HCT116 (cell line): ENCODE data around the gene H6PD. TPM values are rescaled to one million over a fixed set of nuclear protein-coding genes. Genes with fewer than 3 reads are reported as not detected.

Experiments
- ATAC-seq: fragments of 200-7000 bp; cut with Tn5 transposase; 2 replicates; pipeline ENCODE4 v1.9.1; 2020; ENCODE audit warnings: mild to moderate bottlenecking, moderate library complexity
- BruUV-seq: library from RNA; stranded (reverse); fragments of 400-500 nt; replicated peaks from 2 replicates; lab custom pipeline; 2021; lab: Mats Ljungman, UMichigan
- CTCF ChIA-PET: fragments of 300-600 bp; sonication (Branson Sonifier 250); formaldehyde crosslinking; loops from one replicate; lab custom pipeline; 2021; ENCODE audit warnings: antibody characterized with exemption; lab: Charles Lee
- POLR2A ChIA-PET: fragments of 300-600, 350-600 bp; sonication (Branson Sonifier 250); formaldehyde crosslinking; loops from one replicate; lab custom pipeline; 2021; ENCODE audit warnings: antibody characterized with exemption; lab: Charles Lee
- RAD21 ChIA-PET, 2 experiments: fragments of 300-600 bp; sonication (Branson Sonifier 250); formaldehyde crosslinking; loops; one replicate each; lab custom pipeline; 2023; ENCODE audit warnings: low total read pairs in 2 of 2; ENCODE audit not compliant: uncharacterized antibody in 2 of 2, unreplicated experiment in 2 of 2, low non-redundant PET in 1 of 2; lab: Charles Lee
- DNase-seq: peaks from one replicate; pipeline ENCODE4 v3.0.0-alpha.2; 2010; ENCODE audit warnings: low read depth, low spot score
- H2AFZ ChIP-seq: fragments of 200-600 bp; shearing (Covaris generic), sonication (generic); 2 replicates; pipeline ENCODE4 v1.6.1; 2017; ENCODE audit warnings: low read depth, mixed run types, mixed read lengths, antibody characterized with exemption, low read length; ENCODE audit not compliant: poor library complexity, severe bottlenecking
- H3K27ac ChIP-seq: 2 replicates; pipeline ENCODE4 v1.5.1; 2012; ENCODE audit warnings: low read depth, low read length
- H3K27me3 ChIP-seq: fragments of 200-600 bp; sonication (generic); 2 replicates; pipeline ENCODE4 v1.6.1; 2016; ENCODE audit warnings: mixed run types, low read length, mixed read lengths; ENCODE audit not compliant: insufficient read depth
- H3K36me3 ChIP-seq, 2 experiments: fragments of 200-500 bp in 1 of 2; fragments of 200-600 bp in 1 of 2; sonication (Bioruptor generic) in 1 of 2; sonication (generic) in 1 of 2; 2 replicates each; pipeline versions ENCODE4 v1.5.1 to v1.6.1; 2014 to 2016; ENCODE audit warnings: low read length in 2 of 2, inconsistent platforms in 1 of 2, mixed read lengths in 1 of 2, mixed run types in 1 of 2; ENCODE audit not compliant: insufficient read depth in 2 of 2, control insufficient read depth in 1 of 2
- H3K4me1 ChIP-seq, 2 experiments: fragments of 200-600 bp in 1 of 2; sonication (generic) in 1 of 2; 2 replicates each; pipeline versions ENCODE4 v1.5.1 to v1.6.1; 2012 to 2017; ENCODE audit warnings: low read length in 2 of 2, inconsistent platforms in 1 of 2, mild to moderate bottlenecking in 1 of 2, mixed read lengths in 1 of 2, mixed run types in 1 of 2, moderate library complexity in 1 of 2; ENCODE audit not compliant: insufficient read depth in 2 of 2, control insufficient read depth in 1 of 2
- H3K4me2 ChIP-seq: fragments of 200-600 bp; sonication (generic); 2 replicates; pipeline ENCODE4 v1.6.1; 2017; ENCODE audit warnings: mixed run types, low read length, mixed read lengths
- H3K4me3 ChIP-seq, 2 experiments: fragments of 200-600 bp in 1 of 2; sonication (generic) in 1 of 2; replicated peaks in 1 of 2; 2 replicates each; pipeline ENCODE4 v1.5.1; 2011 to 2016; ENCODE audit warnings: low read length in 2 of 2, control low read depth in 1 of 2, low read depth in 1 of 2, mild to moderate bottlenecking in 1 of 2, mixed read lengths in 1 of 2, mixed run types in 1 of 2
- H3K79me2 ChIP-seq: fragments of 200-600 bp; sonication (generic); 2 replicates; pipeline ENCODE4 v1.6.1; 2017; ENCODE audit warnings: mild to moderate bottlenecking, mixed run types, low read length, moderate library complexity, mixed read lengths; ENCODE audit not compliant: insufficient read depth
- H3K9ac ChIP-seq: fragments of 200-600 bp; sonication (generic); 2 replicates; pipeline ENCODE4 v1.6.1; 2016; ENCODE audit warnings: low read length, mixed read lengths
- H3K9me2 ChIP-seq: fragments of 200-600 bp; sonication (generic), shearing (Covaris generic); 2 replicates; pipeline ENCODE4 v1.6.1; 2017; ENCODE audit warnings: mixed run types, mild to moderate bottlenecking, moderate library complexity; ENCODE audit not compliant: insufficient read depth
- H3K9me3 ChIP-seq, 2 experiments: fragments of 200-500 bp in 1 of 2; fragments of 200-600 bp in 1 of 2; sonication (Bioruptor generic) in 1 of 2; sonication (generic) in 1 of 2; 2 replicates each; pipeline ENCODE4 v1.6.1; 2014 to 2017; ENCODE audit warnings: low read length in 2 of 2, mixed read lengths in 2 of 2, inconsistent platforms in 1 of 2, low read depth in 1 of 2, mild to moderate bottlenecking in 1 of 2, mixed run types in 1 of 2, moderate library complexity in 1 of 2; ENCODE audit not compliant: control insufficient read depth in 1 of 2, insufficient read depth in 1 of 2
- H4K20me1 ChIP-seq: fragments of 200-600 bp; sonication (generic), shearing (Covaris generic); 2 replicates; pipeline ENCODE4 v1.6.1; 2017; ENCODE audit warnings: mixed run types, mild to moderate bottlenecking, moderate library complexity; ENCODE audit not compliant: insufficient read depth
- CEBPB ChIP-seq: IDR thresholded peaks from 2 replicates; pipeline ENCODE4 v1.6.1; 2012; ENCODE audit warnings: low read depth
- EZH2 ChIP-seq: fragments of 200-600 bp; sonication (generic); IDR thresholded peaks from 2 replicates; pipeline ENCODE4 v1.6.1; 2017; ENCODE audit warnings: antibody characterized with exemption, mixed run types
- POLR2AphosphoS5 ChIP-seq: IDR thresholded peaks from 2 replicates; pipeline ENCODE4 v1.6.1; 2011; ENCODE audit warnings: mild to moderate bottlenecking, low read depth, low read length, moderate library complexity
- REST ChIP-seq: IDR thresholded peaks from 2 replicates; pipeline ENCODE4 v1.6.1; 2012; ENCODE audit warnings: low read depth
- ZBTB33 ChIP-seq: IDR thresholded peaks from 2 replicates; pipeline ENCODE4 v1.6.1; 2011; ENCODE audit warnings: mild to moderate bottlenecking, low read length, moderate library complexity; ENCODE audit not compliant: insufficient replicate concordance; ENCODE audit errors: extremely low read depth
- ZNF274 ChIP-seq: fragments of 200-500 bp; sonication (Bioruptor generic); IDR thresholded peaks from 2 replicates; pipeline ENCODE4 v1.6.1; 2014; ENCODE audit warnings: mild to moderate bottlenecking, low read depth, low read length, inconsistent platforms
- intact Hi-C: fragments of 100-400 bp; cut with micrococcal nuclease; formaldehyde crosslinking; loops from 2 replicates; pipeline ENCODE4 v1.10.0; 2022
- total RNA-seq: library from RNA; stranded (reverse); gene quantifications from one replicate; pipeline ENCODE4 v1.2.1, GENCODE V29; 2021; ENCODE audit not compliant: unreplicated experiment

The H6PD gene
- total RNA-seq, 1 experiment from 2014 or later, result 16.2 TPM

GRCh38 chr1:9238134-9238533, 3.6 kb downstream of the H6PD start:
- no peak overlapping the region for H3K9ac ChIP-seq
- TF ChIP-seq POLR2AphosphoS5 (no peak), CEBPB (no peak), REST (no peak), EZH2 (no peak), ZBTB33 (no peak), ZNF274 (no peak)
- TF ChIP-seq, all 23 proteins: peak for 0
- H3K79me2 ChIP-seq, result no peaks in the 10 kb centered on the region
- no peaks in the 10 kb centered on the region for H3K36me3 ChIP-seq
- BruUV-seq, result no TSS peak
- H3K4me3 ChIP-seq, result no peak overlapping the region
- ChIA-PET POLR2A (no interaction called here), CTCF (no interaction called here), RAD21 (no interaction called here)
- no peak overlapping the region for H2AFZ ChIP-seq
- no peaks in the 10 kb centered on the region for H3K9me3 ChIP-seq
- DNase-seq, result no peak
- no peak overlapping the region for H3K4me2 ChIP-seq
- intact Hi-C loops, result no loop called here
- H3K27ac ChIP-seq, result no peak overlapping the region
- H4K20me1 ChIP-seq, result no peaks in the 10 kb centered on the region
- H3K9me2 ChIP-seq, result no peaks in the 10 kb centered on the region
- no peak for ATAC-seq
- H3K4me1 ChIP-seq, result peaks cover 5 to 27% of the 10 kb centered on the region in 2 experiments
- H3K27me3 ChIP-seq, result no peaks in the 10 kb centered on the region
